ENCODE measurements around the gene SLC2A9.

Gene SLC2A9

GRCh38 chr4:9953089-9953488 is 68.2 kb downstream of the SLC2A9 start:
- no peak overlapping the region for H3K27ac Mint-ChIP-seq
- no peaks in the 10 kb centered on the region for H3K4me1 Mint-ChIP-seq (ENCODE audit: low read depth)
- H3K9me3 Mint-ChIP-seq, result no peaks in the 10 kb centered on the region
- no peak overlapping the region for H3K4me3 Mint-ChIP-seq
- H3K36me3 Mint-ChIP-seq (ENCODE audit: low read depth), result no peaks in the 10 kb centered on the region
- no peaks in the 10 kb centered on the region for H3K27me3 Mint-ChIP-seq (ENCODE audit: low read depth)

GRCh38 chr4:9952415-9952950 is 68.8 kb downstream of the SLC2A9 start:
- Mint-ChIP-seq H3K27me3 (ENCODE audit: low read depth) (no peaks in the 10 kb centered on the region), H3K36me3 (ENCODE audit: low read depth) (no peaks in the 10 kb centered on the region), H3K9me3 (no peaks in the 10 kb centered on the region), H3K4me1 (ENCODE audit: low read depth) (no peaks in the 10 kb centered on the region), H3K27ac (no peak overlapping the region), H3K4me3 (no peak overlapping the region)

- no peak overlapping the region for H3K4me3 Mint-ChIP-seq
- H3K27me3 Mint-ChIP-seq (ENCODE audit: low read depth), result no peaks in the 10 kb centered on the region
- no peak overlapping the region for H3K27ac Mint-ChIP-seq
- no peaks in the 10 kb centered on the region for H3K4me1 Mint-ChIP-seq (ENCODE audit: low read depth)
- H3K36me3 Mint-ChIP-seq (ENCODE audit: low read depth), result no peaks in the 10 kb centered on the region
- H3K9me3 Mint-ChIP-seq, result no peaks in the 10 kb centered on the region
These were observed 71.7 kb downstream of the SLC2A9 start for GRCh38 chr4:9949573-9949972.

- no peaks in the 10 kb centered on the region for H3K9me3 Mint-ChIP-seq
- H3K27ac Mint-ChIP-seq, result no peak overlapping the region
- H3K4me1 Mint-ChIP-seq (ENCODE audit: low read depth), result no peaks in the 10 kb centered on the region
- H3K4me3 Mint-ChIP-seq, result no peak overlapping the region
- H3K36me3 Mint-ChIP-seq (ENCODE audit: low read depth), result no peaks in the 10 kb centered on the region
- no peaks in the 10 kb centered on the region for H3K27me3 Mint-ChIP-seq (ENCODE audit: low read depth)
These were observed 73.9 kb downstream of the SLC2A9 start for GRCh38 chr4:9947168-9948062.

- H3K27me3 Mint-ChIP-seq (ENCODE audit: low read depth), result no peaks in the 10 kb centered on the region
- H3K9me3 Mint-ChIP-seq, result no peaks in the 10 kb centered on the region
- no peak overlapping the region for H3K4me3 Mint-ChIP-seq
- H3K36me3 Mint-ChIP-seq (ENCODE audit: low read depth), result no peaks in the 10 kb centered on the region
- no peaks in the 10 kb centered on the region for H3K4me1 Mint-ChIP-seq (ENCODE audit: low read depth)
- no peak overlapping the region for H3K27ac Mint-ChIP-seq
These were observed 75.1 kb downstream of the SLC2A9 start for GRCh38 chr4:9946170-9946569.

GRCh38 chr4:9944431-9945425 is 76.6 kb downstream of the SLC2A9 start:
- Mint-ChIP-seq H3K36me3 (ENCODE audit: low read depth) (no peaks in the 10 kb centered on the region), H3K4me3 (no peak overlapping the region), H3K27me3 (ENCODE audit: low read depth) (no peaks in the 10 kb centered on the region), H3K9me3 (no peaks in the 10 kb centered on the region), H3K27ac (no peak overlapping the region), H3K4me1 (ENCODE audit: low read depth) (no peaks in the 10 kb centered on the region)

GRCh38 chr4:9943761-9944160 is 77.5 kb downstream of the SLC2A9 start:
- Mint-ChIP-seq H3K27ac (no peak overlapping the region), H3K9me3 (no peaks in the 10 kb centered on the region), H3K36me3 (ENCODE audit: low read depth) (no peaks in the 10 kb centered on the region), H3K4me1 (ENCODE audit: low read depth) (no peaks in the 10 kb centered on the region), H3K27me3 (ENCODE audit: low read depth) (no peaks in the 10 kb centered on the region), H3K4me3 (no peak overlapping the region)

- Mint-ChIP-seq H3K27me3 (ENCODE audit: low read depth) (no peaks in the 10 kb centered on the region), H3K4me3 (no peak overlapping the region), H3K36me3 (ENCODE audit: low read depth) (no peaks in the 10 kb centered on the region), H3K4me1 (ENCODE audit: low read depth) (no peaks in the 10 kb centered on the region), H3K9me3 (no peaks in the 10 kb centered on the region), H3K27ac (no peak overlapping the region)
These were observed 78.2 kb downstream of the SLC2A9 start for GRCh38 chr4:9942921-9943600.

GRCh38 chr4:9942139-9942538 is 79.2 kb downstream of the SLC2A9 start:
- no peaks in the 10 kb centered on the region for H3K36me3 Mint-ChIP-seq (ENCODE audit: low read depth)
- H3K27ac Mint-ChIP-seq, result no peak overlapping the region
- H3K4me1 Mint-ChIP-seq (ENCODE audit: low read depth), result no peaks in the 10 kb centered on the region
- H3K9me3 Mint-ChIP-seq, result no peaks in the 10 kb centered on the region
- no peak overlapping the region for H3K4me3 Mint-ChIP-seq
- no peaks in the 10 kb centered on the region for H3K27me3 Mint-ChIP-seq (ENCODE audit: low read depth)

- no peaks in the 10 kb centered on the region for H3K9me3 Mint-ChIP-seq
- no peaks in the 10 kb centered on the region for H3K36me3 Mint-ChIP-seq (ENCODE audit: low read depth)
- H3K4me3 Mint-ChIP-seq, result no peak overlapping the region
- no peaks in the 10 kb centered on the region for H3K27me3 Mint-ChIP-seq (ENCODE audit: low read depth)
- H3K4me1 Mint-ChIP-seq (ENCODE audit: low read depth), result no peaks in the 10 kb centered on the region
- H3K27ac Mint-ChIP-seq, result no peak overlapping the region
These were observed 81.3 kb downstream of the SLC2A9 start for GRCh38 chr4:9940041-9940440.

GRCh38 chr4:9938933-9939332 is 82.4 kb downstream of the SLC2A9 start:
- Mint-ChIP-seq H3K4me1 (ENCODE audit: low read depth) (no peaks in the 10 kb centered on the region), H3K27me3 (ENCODE audit: low read depth) (no peaks in the 10 kb centered on the region), H3K27ac (no peak overlapping the region), H3K4me3 (no peak overlapping the region), H3K9me3 (no peaks in the 10 kb centered on the region), H3K36me3 (ENCODE audit: low read depth) (no peaks in the 10 kb centered on the region)

- Mint-ChIP-seq H3K9me3 (no peaks in the 10 kb centered on the region), H3K4me3 (no peak overlapping the region), H3K27ac (no peak overlapping the region), H3K4me1 (ENCODE audit: low read depth) (no peaks in the 10 kb centered on the region), H3K36me3 (ENCODE audit: low read depth) (no peaks in the 10 kb centered on the region), H3K27me3 (ENCODE audit: low read depth) (no peaks in the 10 kb centered on the region)
These were observed 84.2 kb downstream of the SLC2A9 start for GRCh38 chr4:9937078-9937477.

- Mint-ChIP-seq H3K4me3 (no peak overlapping the region), H3K27me3 (ENCODE audit: low read depth) (no peaks in the 10 kb centered on the region), H3K9me3 (no peaks in the 10 kb centered on the region), H3K36me3 (ENCODE audit: low read depth) (no peaks in the 10 kb centered on the region), H3K27ac (no peak overlapping the region), H3K4me1 (ENCODE audit: low read depth) (no peaks in the 10 kb centered on the region)
These were observed 85.1 kb downstream of the SLC2A9 start for GRCh38 chr4:9936129-9936644.

GRCh38 chr4:9933956-9934355 is 87.3 kb downstream of the SLC2A9 start:
- Mint-ChIP-seq H3K4me3 (no peak overlapping the region), H3K27me3 (ENCODE audit: low read depth) (no peaks in the 10 kb centered on the region), H3K4me1 (ENCODE audit: low read depth) (no peaks in the 10 kb centered on the region), H3K27ac (no peak overlapping the region), H3K36me3 (ENCODE audit: low read depth) (no peaks in the 10 kb centered on the region), H3K9me3 (no peaks in the 10 kb centered on the region)

Measured in T-helper 1 cell treated with Interleukin-12 subunit alpha and Interleukin-12 subunit beta and Interleukin-4 antibody, amounts not matched to agents 30 μg/mL and 1 μg/mL, for 36 hours (primary cell).